HG02943 (cell line): Measurements from ENCODE around the gene ARHGEF5.
"Not testable (repeated sequence)": the region's sequence is repeated elsewhere in the genome, so short reads cannot be mapped to it uniquely, and the experiment has no call there.

Source experiments
- ATAC-seq: cut with Tn5 transposase; IDR thresholded peaks from one replicate; pipeline ENCODE4 v1.9.1; 2021; ENCODE audit warnings: mild to moderate bottlenecking, low read depth, moderate library complexity; ENCODE audit not compliant: unreplicated experiment

Gene ARHGEF5

GRCh38 chr7:144355176-144355822 lies at the start of gene ARHGEF5:
Gene ARHGEF5, plus strand, starts transcription at chr7:144355402. Its CDS starts 7,268 bp downstream, at chr7:144362670.
- ATAC-seq, result peak; percentile 68

- ATAC-seq, result not testable (repeated sequence)
These were observed 45.5 kb upstream of the ARHGEF5 start for GRCh38 chr7:144309702-144310101.

- not testable (repeated sequence) for ATAC-seq
These were observed 44.0 kb upstream of the ARHGEF5 start for GRCh38 chr7:144311218-144311617.

- ATAC-seq, result not testable (repeated sequence)
These were observed 43.2 kb upstream of the ARHGEF5 start, which contains the start of gene OR2A1 for GRCh38 chr7:144311872-144312469. Gene OR2A1, plus strand, starts transcription at chr7:144312419. Its CDS starts 5,706 bp downstream, at chr7:144318125.

GRCh38 chr7:144317537-144317936 lies 37.7 kb upstream of the ARHGEF5 start:
- ATAC-seq, result not testable (repeated sequence)

GRCh38 chr7:144319547-144319946 lies 35.7 kb upstream of the ARHGEF5 start:
- ATAC-seq, result not testable (repeated sequence)

- ATAC-seq, result not testable (repeated sequence)
These were observed 33.5 kb upstream of the ARHGEF5 start for GRCh38 chr7:144321677-144322206.

- ATAC-seq, result not testable (repeated sequence)
These were observed 31.8 kb upstream of the ARHGEF5 start for GRCh38 chr7:144323359-144323758.

GRCh38 chr7:144325868-144326267 lies 29.3 kb upstream of the ARHGEF5 start:
- not testable (repeated sequence) for ATAC-seq

- ATAC-seq, result not testable (repeated sequence)
These were observed 25.2 kb upstream of the ARHGEF5 start for GRCh38 chr7:144330044-144330443.

GRCh38 chr7:144331221-144331995 lies 23.8 kb upstream of the ARHGEF5 start:
- ATAC-seq, result not testable (repeated sequence)

GRCh38 chr7:144331996-144332288 lies 23.3 kb upstream of the ARHGEF5 start:
- ATAC-seq, result not testable (repeated sequence)

- peak; percentile 27 for ATAC-seq
These were observed 6.6 kb upstream of the ARHGEF5 start for GRCh38 chr7:144348625-144349024.

GRCh38 chr7:144351667-144352066 lies 3.5 kb upstream of the ARHGEF5 start:
- not testable (repeated sequence) for ATAC-seq

- ATAC-seq, result not testable (repeated sequence)
These were observed 983 bp downstream of the ARHGEF5 start for GRCh38 chr7:144356185-144356584.

GRCh38 chr7:144356860-144357259 lies 1.7 kb downstream of the ARHGEF5 start:
- ATAC-seq, result not testable (repeated sequence)

- ATAC-seq, result not testable (repeated sequence)
These were observed 6.9 kb downstream of the ARHGEF5 start for GRCh38 chr7:144362061-144362460.

- not testable (repeated sequence) for ATAC-seq
These were observed 10.3 kb downstream of the ARHGEF5 start for GRCh38 chr7:144365523-144365922.

GRCh38 chr7:144367250-144367649 lies 12.0 kb downstream of the ARHGEF5 start:
- not testable (repeated sequence) for ATAC-seq

GRCh38 chr7:144369221-144369620 lies 14.0 kb downstream of the ARHGEF5 start:
- not testable (repeated sequence) for ATAC-seq

- no peak for ATAC-seq
These were observed 23.4 kb downstream of the ARHGEF5 start for GRCh38 chr7:144378651-144379050.
